Ishikawa (cell line): ENCODE results near the gene CCDC78.

Experiments
- NFIC ChIP-seq: IDR thresholded peaks from 2 replicates; pipeline ENCODE4 v1.6.1; 2012
- RAD21 ChIP-seq: IDR thresholded peaks from 2 replicates; pipeline ENCODE4 v1.6.1; 2012; ENCODE audit warnings: low read depth
- REST ChIP-seq: IDR thresholded peaks from 2 replicates; pipeline ENCODE4 v1.6.1; 2012; ENCODE audit warnings: low read depth, mild to moderate bottlenecking
- TAF1 ChIP-seq: IDR thresholded peaks from 2 replicates; pipeline ENCODE4 v1.6.1; 2012; ENCODE audit warnings: low read depth, mild to moderate bottlenecking
- TCF12 ChIP-seq: IDR thresholded peaks from 2 replicates; pipeline ENCODE4 v1.6.1; 2012; ENCODE audit warnings: low read depth
- TEAD4 ChIP-seq: IDR thresholded peaks from 2 replicates; pipeline ENCODE4 v1.6.1; 2012
- YY1 ChIP-seq: IDR thresholded peaks from 2 replicates; pipeline ENCODE4 v1.6.1; 2012; ENCODE audit warnings: low read depth
- TF ChIP-seq, protein P1 (sequence below): IDR thresholded peaks from 2 replicates; pipeline ENCODE4 v1.6.1; 2012

DNA sequence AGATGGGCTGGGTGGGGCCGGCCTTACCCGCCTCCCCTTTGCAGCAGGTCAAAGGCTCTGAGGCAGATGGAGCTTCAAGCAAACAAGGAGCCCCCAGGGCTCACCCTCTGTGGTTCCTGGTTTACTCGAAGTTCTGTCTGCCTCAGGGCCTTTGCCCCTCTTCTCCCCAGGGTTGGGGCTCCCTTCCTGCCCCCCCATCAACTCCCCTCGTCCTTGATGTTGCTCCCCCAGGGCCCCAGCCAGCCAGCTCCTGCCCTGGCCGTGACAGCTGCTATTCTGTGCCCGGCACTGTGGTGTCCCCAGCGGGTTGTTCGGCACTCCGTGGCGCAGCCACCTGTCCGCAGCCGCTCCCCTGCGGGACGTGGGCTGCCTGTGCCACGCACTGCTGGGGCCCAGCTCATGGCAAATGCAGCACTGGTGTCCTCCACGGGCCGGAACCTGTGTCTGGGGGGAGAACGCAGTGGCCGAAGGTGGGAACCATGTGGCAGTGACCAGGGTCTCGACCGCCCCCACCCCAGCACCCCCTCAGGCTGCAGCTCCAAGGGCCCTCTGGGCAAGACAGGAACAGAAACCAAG lies 15.7 kb downstream of the CCDC78 start:
- TF ChIP-seq, protein P1, sequence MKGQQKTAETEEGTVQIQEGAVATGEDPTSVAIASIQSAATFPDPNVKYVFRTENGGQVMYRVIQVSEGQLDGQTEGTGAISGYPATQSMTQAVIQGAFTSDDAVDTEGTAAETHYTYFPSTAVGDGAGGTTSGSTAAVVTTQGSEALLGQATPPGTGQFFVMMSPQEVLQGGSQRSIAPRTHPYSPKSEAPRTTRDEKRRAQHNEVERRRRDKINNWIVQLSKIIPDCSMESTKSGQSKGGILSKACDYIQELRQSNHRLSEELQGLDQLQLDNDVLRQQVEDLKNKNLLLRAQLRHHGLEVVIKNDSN = no peak
- TF ChIP-seq REST (no peak), NFIC (no peak), RAD21 (no peak), TAF1 (no peak), YY1 (no peak), TCF12 (no peak), TEAD4 (no peak)
